Choroid plexus epithelial cell (primary cell): ENCODE data around the gene ST7L.
A peak's percentile ranks its signal among the peaks of the same experiment; 100 is the strongest.

Experiments
- DNase-seq: peaks from one replicate; pipeline ENCODE4 v3.0.0-alpha.2; 2010; ENCODE audit warnings: low read depth
- H3K4me3 ChIP-seq: 2 replicates; pipeline ENCODE4 v1.5.1; 2011; ENCODE audit warnings: low read depth, mild to moderate bottlenecking, control low read depth, low read length, moderate library complexity
- CTCF ChIP-seq: conservative IDR thresholded peaks from 2 replicates; pipeline ENCODE4 v1.5.1; 2011; ENCODE audit warnings: low read depth, mild to moderate bottlenecking, control low read depth, inconsistent platforms, low read length, moderate library complexity

Gene ST7L

GRCh38 chr1:112530832-112531231 is 88.1 kb downstream of the ST7L start:
- no peak for TF ChIP-seq CTCF
- no peak for DNase-seq

GRCh38 chr1:112529301-112529700 is 89.6 kb downstream of the ST7L start:
- no peak overlapping the region for H3K4me3 ChIP-seq
- DNase-seq = peak; percentile 67
- TF ChIP-seq CTCF = no peak

More at GRCh38 chr1:112530832-112531231, 88.1 kb downstream of the ST7L start:
- H3K4me3 ChIP-seq = no peak overlapping the region

DNA sequence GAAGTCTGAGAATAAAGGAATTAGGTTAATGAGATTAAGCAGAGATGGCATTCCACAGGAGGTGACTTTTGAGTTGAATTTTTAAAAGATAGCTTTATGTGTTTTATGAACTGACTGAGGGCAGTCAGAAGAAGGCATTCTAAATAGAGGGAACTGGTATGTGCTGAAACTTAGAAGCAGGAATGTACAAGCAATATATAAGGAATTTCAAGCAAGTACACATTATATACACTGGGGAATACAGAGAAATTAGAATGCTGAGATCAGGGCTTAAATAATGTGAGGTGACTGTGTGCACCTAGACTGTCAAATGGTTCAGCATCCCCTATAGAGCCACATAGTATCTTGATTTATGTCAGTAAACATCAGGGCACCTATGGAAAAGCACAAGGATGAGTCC is 90.9 kb downstream of the ST7L start:
- TF ChIP-seq CTCF = no peak
- DNase-seq = peak; percentile 48
- no peak overlapping the region for H3K4me3 ChIP-seq

GRCh38 chr1:112527266-112528010 is 91.5 kb downstream of the ST7L start:
- no peak for TF ChIP-seq CTCF
- H3K4me3 ChIP-seq = no peak overlapping the region
- DNase-seq = peak; percentile 96

DNA sequence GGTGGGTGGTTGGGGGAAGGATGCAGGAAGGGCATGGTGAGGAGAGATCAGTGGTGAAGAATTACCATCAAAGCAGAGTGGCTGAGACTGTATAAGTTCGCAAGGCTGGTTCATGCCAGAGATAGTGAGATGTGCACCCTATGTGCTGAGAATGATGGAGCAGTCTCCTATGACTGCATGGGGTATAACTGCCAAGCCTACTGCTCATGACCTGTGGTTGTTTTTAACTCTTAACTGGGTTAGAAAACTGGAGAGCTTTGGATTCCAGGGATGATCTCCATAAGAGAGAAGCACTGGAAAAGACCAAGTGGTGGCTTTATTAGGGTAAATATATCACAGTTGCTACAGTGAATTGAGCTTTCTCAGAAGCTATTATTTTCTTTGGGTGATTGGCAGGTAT is 94.0 kb downstream of the ST7L start:
- TF ChIP-seq CTCF = no peak
- DNase-seq = no peak
- H3K4me3 ChIP-seq = no peak overlapping the region

DNA sequence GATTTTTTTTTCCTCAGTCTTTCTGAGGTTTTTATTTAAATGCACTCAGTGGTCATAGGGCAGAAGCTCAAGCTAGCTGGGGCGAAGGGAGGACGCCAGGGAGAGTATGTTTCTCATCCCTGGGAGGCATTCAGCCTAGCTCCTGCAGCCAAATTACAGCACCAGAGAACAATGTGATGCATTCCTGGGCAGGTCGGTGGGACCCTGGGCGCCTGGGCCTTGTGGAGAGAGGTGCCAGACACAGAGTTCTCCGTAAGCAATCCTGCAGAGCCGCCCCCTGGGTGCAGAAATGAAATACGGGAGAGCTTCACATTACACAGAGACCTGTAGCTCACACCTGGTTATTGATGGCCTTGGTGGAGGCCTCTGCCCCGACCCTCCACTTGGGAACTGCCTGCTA is 94.7 kb downstream of the ST7L start:
- peak; percentile 97 for DNase-seq
- TF ChIP-seq CTCF = peak; percentile 21
- no peak overlapping the region for H3K4me3 ChIP-seq

DNA sequence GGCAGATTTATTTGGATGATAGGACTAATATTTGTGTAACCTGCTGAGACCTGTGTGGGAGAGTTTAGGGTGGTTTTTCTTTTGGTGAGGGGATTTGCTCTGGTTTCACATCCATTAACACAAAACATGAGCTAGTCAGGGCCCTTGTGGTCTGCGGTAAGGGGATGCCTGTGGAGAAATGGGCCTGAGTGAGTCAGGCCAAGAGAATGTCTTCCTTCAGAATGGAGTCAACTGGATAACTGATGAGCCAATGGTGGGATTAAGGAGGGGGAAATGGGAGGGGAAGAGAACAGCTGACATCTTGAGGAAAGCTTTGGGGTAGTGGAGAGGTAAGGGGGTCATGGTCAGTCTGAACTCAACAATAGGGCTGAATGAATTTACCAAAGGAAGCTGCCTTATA is 96.3 kb downstream of the ST7L start:
- no peak for TF ChIP-seq CTCF
- DNase-seq = peak; percentile 98
- no peak overlapping the region for H3K4me3 ChIP-seq
